ENCODE measurements around the gene OR14A2. TPM values are rescaled to one million over a fixed set of nuclear protein-coding genes. Genes with fewer than 3 reads are reported as not detected.
"Not testable (repeated sequence)": the region's sequence is repeated elsewhere in the genome, so short reads cannot be mapped to it uniquely, and the experiment has no call there.

OR14A2 gene
- total RNA-seq, 1 experiment from 2014 or later, result not detected

DNA sequence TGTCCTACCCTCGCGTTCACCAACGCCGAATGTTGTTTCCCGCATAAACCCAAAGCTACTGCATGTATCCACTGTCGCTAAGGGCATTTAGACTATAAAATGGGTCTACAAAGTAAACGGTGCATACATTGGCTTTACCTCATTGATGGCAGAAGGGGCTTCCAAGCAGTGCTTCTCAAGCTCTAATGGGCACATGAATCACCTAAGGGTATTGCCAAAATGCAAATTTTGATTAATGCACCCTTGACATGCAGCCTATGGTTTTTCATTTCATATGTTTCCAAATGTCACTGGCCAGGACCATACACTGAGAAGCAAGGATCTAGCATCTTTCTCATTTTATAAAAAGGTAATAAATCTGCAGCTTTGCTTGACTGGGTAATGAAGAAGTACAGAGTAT is 34.2 kb downstream of the OR14A2 start:
- TF ChIP-seq, protein P1, sequence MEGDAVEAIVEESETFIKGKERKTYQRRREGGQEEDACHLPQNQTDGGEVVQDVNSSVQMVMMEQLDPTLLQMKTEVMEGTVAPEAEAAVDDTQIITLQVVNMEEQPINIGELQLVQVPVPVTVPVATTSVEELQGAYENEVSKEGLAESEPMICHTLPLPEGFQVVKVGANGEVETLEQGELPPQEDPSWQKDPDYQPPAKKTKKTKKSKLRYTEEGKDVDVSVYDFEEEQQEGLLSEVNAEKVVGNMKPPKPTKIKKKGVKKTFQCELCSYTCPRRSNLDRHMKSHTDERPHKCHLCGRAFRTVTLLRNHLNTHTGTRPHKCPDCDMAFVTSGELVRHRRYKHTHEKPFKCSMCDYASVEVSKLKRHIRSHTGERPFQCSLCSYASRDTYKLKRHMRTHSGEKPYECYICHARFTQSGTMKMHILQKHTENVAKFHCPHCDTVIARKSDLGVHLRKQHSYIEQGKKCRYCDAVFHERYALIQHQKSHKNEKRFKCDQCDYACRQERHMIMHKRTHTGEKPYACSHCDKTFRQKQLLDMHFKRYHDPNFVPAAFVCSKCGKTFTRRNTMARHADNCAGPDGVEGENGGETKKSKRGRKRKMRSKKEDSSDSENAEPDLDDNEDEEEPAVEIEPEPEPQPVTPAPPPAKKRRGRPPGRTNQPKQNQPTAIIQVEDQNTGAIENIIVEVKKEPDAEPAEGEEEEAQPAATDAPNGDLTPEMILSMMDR (conservative IDR thresholded peaks at IDR 0.05), result no peak
- no peak for TF ChIP-seq EZH2 (IDR thresholded peaks at IDR 0.05; ENCODE audit: low read depth)
- no peak overlapping the region for H3K4me2 ChIP-seq
- H3K79me2 ChIP-seq (ENCODE audit: low read depth), result no peaks in the 10 kb centered on the region
- no peaks in the 10 kb centered on the region for H3F3A ChIP-seq (ENCODE audit: insufficient read depth, low read depth)
- intact Hi-C loops (cut with micrococcal nuclease; ENCODE audit: unreplicated experiment), result no loop called here
- no peak overlapping the region for H2AFZ ChIP-seq
- no peak overlapping the region for H3K27ac ChIP-seq
- no peaks in the 10 kb centered on the region for H3K27me3 ChIP-seq (ENCODE audit: insufficient read depth, low read depth)
- H3K9me2 ChIP-seq (ENCODE audit: insufficient read depth), result no peaks in the 10 kb centered on the region
- BruUV-seq (replicated peaks), result no TSS peak
- no peaks in the 10 kb centered on the region for H3K4me1 ChIP-seq (replicated peaks; ENCODE audit: insufficient read depth)
- no peaks in the 10 kb centered on the region for H4K20me1 ChIP-seq (ENCODE audit: insufficient read depth)
- no peak for DNase-seq
- ChIA-PET POLR2A (ENCODE audit: unreplicated experiment) (no interaction called here), CTCF (no interaction called here)
- H3K9me3 ChIP-seq (ENCODE audit: insufficient read depth, low read depth), result no peaks in the 10 kb centered on the region
- no peak overlapping the region for H3K4me3 ChIP-seq
- no peaks in the 10 kb centered on the region for H3K36me3 ChIP-seq (ENCODE audit: low read depth)

DNA sequence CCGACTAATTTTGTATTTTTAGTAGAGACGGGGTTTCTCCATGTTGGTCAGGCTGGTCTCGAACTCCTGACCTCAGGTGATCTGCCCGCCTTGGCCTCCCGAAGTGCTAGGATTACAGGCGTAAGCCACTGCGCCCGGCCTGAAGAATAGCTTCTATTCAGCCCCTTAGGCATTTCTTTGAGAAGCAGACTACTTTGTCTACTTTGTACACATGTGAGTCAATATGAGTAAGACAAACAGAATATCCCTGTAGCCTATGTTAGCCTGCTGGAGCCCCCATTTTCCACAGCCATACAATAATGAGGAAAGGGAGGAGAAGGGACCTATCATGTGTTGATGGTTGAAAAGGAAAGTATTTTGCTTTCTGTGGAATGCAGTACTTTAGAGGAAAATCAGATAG is 37.3 kb downstream of the OR14A2 start:
- DNase-seq; H3K4me2 ChIP-seq; H3F3A ChIP-seq (ENCODE audit: insufficient read depth, low read depth); H3K9me3 ChIP-seq (ENCODE audit: insufficient read depth, low read depth); H4K20me1 ChIP-seq (ENCODE audit: insufficient read depth); H3K4me1 ChIP-seq (replicated peaks; ENCODE audit: insufficient read depth); POLR2A ChIA-PET (ENCODE audit: unreplicated experiment); H3K36me3 ChIP-seq (ENCODE audit: low read depth); BruUV-seq (replicated peaks); CTCF ChIA-PET; H2AFZ ChIP-seq; H3K4me3 ChIP-seq; H3K27me3 ChIP-seq (ENCODE audit: insufficient read depth, low read depth); H3K27ac ChIP-seq; H3K79me2 ChIP-seq (ENCODE audit: low read depth); intact Hi-C loops (cut with micrococcal nuclease; ENCODE audit: unreplicated experiment); H3K9me2 ChIP-seq (ENCODE audit: insufficient read depth): not testable (repeated sequence)

DNA sequence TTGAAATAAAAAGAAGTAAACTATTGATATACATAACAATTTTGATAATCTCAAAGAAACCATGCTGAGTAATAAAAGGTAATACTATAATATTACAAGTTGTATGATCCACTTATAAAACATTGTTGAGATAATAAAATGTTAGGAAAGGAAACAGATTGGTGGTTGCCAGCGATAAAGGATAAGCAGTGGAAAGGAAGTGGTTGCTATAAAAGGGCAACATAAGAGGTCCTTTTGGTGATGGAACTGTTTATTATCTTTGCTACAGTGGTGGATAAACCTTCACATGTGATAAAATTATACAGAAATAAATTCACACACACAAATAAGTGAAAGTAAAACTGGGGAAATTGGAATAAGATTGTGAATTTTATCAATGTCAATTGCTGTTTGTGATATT is 46.6 kb downstream of the OR14A2 start:
- POLR2A ChIA-PET (ENCODE audit: unreplicated experiment), result no interaction called here
- H2AFZ ChIP-seq, result no peak overlapping the region
- H3K27me3 ChIP-seq (ENCODE audit: insufficient read depth, low read depth), result no peaks in the 10 kb centered on the region
- intact Hi-C loops (cut with micrococcal nuclease; ENCODE audit: unreplicated experiment), result no loop called here
- H3K9me3 ChIP-seq (ENCODE audit: insufficient read depth, low read depth), result no peaks in the 10 kb centered on the region
- H3F3A ChIP-seq (ENCODE audit: insufficient read depth, low read depth), result no peaks in the 10 kb centered on the region
- CTCF ChIA-PET, result no interaction called here
- H3K4me2 ChIP-seq, result no peak overlapping the region
- H3K79me2 ChIP-seq (ENCODE audit: low read depth), result no peaks in the 10 kb centered on the region
- BruUV-seq (replicated peaks), result no TSS peak
- no peaks in the 10 kb centered on the region for H3K36me3 ChIP-seq (ENCODE audit: low read depth)
- no peak overlapping the region for H3K4me3 ChIP-seq
- H4K20me1 ChIP-seq (ENCODE audit: insufficient read depth), result no peaks in the 10 kb centered on the region
- H3K27ac ChIP-seq, result no peak overlapping the region
- H3K9me2 ChIP-seq (ENCODE audit: insufficient read depth), result no peaks in the 10 kb centered on the region
- DNase-seq, result no peak
- TF ChIP-seq EZH2 (IDR thresholded peaks at IDR 0.05; ENCODE audit: low read depth), result no peak
- TF ChIP-seq, protein P1 (conservative IDR thresholded peaks at IDR 0.05), result no peak
- H3K4me1 ChIP-seq (replicated peaks; ENCODE audit: insufficient read depth), result no peaks in the 10 kb centered on the region

DNA sequence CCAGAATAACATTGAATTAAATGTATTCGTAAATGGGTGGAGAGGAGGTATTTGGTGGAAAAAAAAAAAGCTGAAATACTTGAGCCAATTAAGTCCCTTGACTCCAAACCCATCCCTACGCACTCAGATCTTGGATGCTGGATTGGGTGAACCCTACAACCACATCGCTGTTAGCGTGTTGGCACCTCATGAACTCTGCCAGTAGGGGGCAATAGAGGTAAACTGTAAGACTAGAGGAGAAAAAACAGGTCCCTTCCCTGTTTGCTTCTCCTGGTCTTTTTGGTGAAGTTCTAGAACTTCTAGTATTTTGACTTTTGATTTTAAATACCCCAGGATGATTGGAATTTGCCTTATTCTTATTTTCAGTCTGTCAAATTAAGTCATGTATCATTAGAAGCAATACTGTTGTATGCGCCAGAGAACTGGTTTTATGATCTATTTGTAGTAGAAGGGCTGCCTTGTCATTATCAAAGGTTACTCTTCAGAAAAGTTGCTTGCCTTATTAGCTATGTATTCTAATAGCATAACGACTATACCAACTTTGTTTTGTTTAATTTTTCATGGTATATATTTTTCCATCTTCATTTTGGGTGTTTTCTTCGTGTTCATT is 66.5 kb downstream of the OR14A2 start:
- no peaks in the 10 kb centered on the region for H3K9me3 ChIP-seq (ENCODE audit: insufficient read depth, low read depth)
- H3K9me2 ChIP-seq (ENCODE audit: insufficient read depth), result no peaks in the 10 kb centered on the region
- H3K27ac ChIP-seq, result no peak overlapping the region
- H3K4me2 ChIP-seq, result no peak overlapping the region
- ChIA-PET CTCF (no interaction called here), POLR2A (ENCODE audit: unreplicated experiment) (no interaction called here)
- no peaks in the 10 kb centered on the region for H3F3A ChIP-seq (ENCODE audit: insufficient read depth, low read depth)
- intact Hi-C loops (cut with micrococcal nuclease; ENCODE audit: unreplicated experiment), result no loop called here
- no TSS peak for BruUV-seq (replicated peaks)
- H3K4me3 ChIP-seq, result no peak overlapping the region
- peak in 1 of 2 experiments; percentile 9 for DNase-seq
- no peaks in the 10 kb centered on the region for H3K4me1 ChIP-seq (replicated peaks; ENCODE audit: insufficient read depth)
- no peaks in the 10 kb centered on the region for H3K79me2 ChIP-seq (ENCODE audit: low read depth)
- H3K27me3 ChIP-seq (ENCODE audit: insufficient read depth, low read depth), result no peaks in the 10 kb centered on the region
- no peak overlapping the region for H2AFZ ChIP-seq
- H3K36me3 ChIP-seq (ENCODE audit: low read depth), result no peaks in the 10 kb centered on the region
- TF ChIP-seq, protein P1 (conservative IDR thresholded peaks at IDR 0.05), result peak; percentile 73
- TF ChIP-seq EZH2 (IDR thresholded peaks at IDR 0.05; ENCODE audit: low read depth), result no peak
- H4K20me1 ChIP-seq (ENCODE audit: insufficient read depth), result no peaks in the 10 kb centered on the region
